ENCODE measurements around the gene PLCL2. TPM values are rescaled to one million over a fixed set of nuclear protein-coding genes. Genes with fewer than 3 reads are reported as not detected.

The PLCL2 gene
- total and polyA plus RNA-seq, 10 of the 15 experiments (the other 5 are each of a cell fraction or from before 2014, with no cell fraction given) = 7.5 to 37.3 (median 21.7) TPM

DNA sequence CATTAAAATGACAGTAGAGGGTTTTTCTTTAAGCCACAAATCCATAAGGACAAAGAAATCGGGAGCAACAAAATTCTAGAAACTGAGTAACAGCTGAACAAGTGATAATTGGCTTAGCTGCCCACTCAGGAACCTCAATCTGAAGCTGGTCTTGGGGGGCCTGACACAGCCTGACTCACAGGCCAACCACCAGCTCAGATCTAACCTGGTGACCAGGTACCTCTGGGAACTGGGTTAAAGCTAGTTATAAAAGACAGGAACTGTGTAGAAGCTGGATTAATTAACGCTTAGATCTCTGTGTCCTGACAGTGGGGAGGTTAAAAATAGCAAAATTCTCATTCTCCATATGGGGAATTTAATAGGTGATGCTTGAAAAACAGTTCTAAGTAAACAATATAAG is 161.9 kb downstream of the PLCL2 start:
- Histone ChIP-seq H3K36me3 (ENCODE audit: control insufficient read depth in 2 of 2, insufficient read depth in 2 of 2, low read length in 1 of 2) (peaks cover 0 to 11% of the 10 kb centered on the region in 2 experiments), H3K4me3 (no peak overlapping the region), H3K9me3 (replicated peaks; ENCODE audit: control insufficient read depth, insufficient read depth, low read length) (peaks cover 10% of the 10 kb centered on the region; the same call in 2 of the 3 replicates), H3K27ac (ENCODE audit: control insufficient read depth, insufficient read depth) (peak overlapping the region; percentile 13; the same call in 1 of the 2 replicates), H2AFZ (ENCODE audit: control insufficient read depth, low read depth, low read length) (no peak overlapping the region), H3K9ac (ENCODE audit: control insufficient read depth, insufficient read depth, low read length) (no peak overlapping the region), H3K27me3 (replicated peaks in 1 of 2; ENCODE audit: control insufficient read depth in 2 of 2, insufficient read depth in 2 of 2, low read length in 1 of 2) (no peaks in the 10 kb centered on the region), H4K20me1 (ENCODE audit: control insufficient read depth, insufficient read depth) (no peaks in the 10 kb centered on the region), H3K79me2 (ENCODE audit: control insufficient read depth, insufficient read depth, low read length) (peaks cover 2% of the 10 kb centered on the region), H3K4me2 (ENCODE audit: control insufficient read depth, insufficient read depth) (no peak overlapping the region; the same call in 1 of the 2 replicates), H3K4me1 (ENCODE audit: control insufficient read depth, insufficient read depth, low read length) (peaks cover 38% of the 10 kb centered on the region)
- ChIA-PET POLR2A (interaction anchor here (1.1 to 2.0 kb wide), 2 partner anchors 18 to 157 kb away, joined by 3 to 9 read pairs; no protein-coding TSS in a partner anchor), RAD21 (ENCODE audit: unreplicated experiment) (interaction anchor here (0.9 to 2.0 kb wide), 12 partner anchors 11 to 186 kb away, joined by 3 to 14 read pairs (median 5); no protein-coding TSS in a partner anchor), SMC1A (ENCODE audit: uncharacterized antibody, unreplicated experiment) (interaction anchor here (0.8 to 2.2 kb wide), 23 partner anchors 8 to 444 kb away, joined by 3 to 15 read pairs (median 4); partner anchors contain the start of gene PLCL2), CTCF (interaction anchor here (0.8 to 1.6 kb wide), 9 partner anchors 10 to 186 kb away, joined by 3 to 8 read pairs (median 4); no protein-coding TSS in a partner anchor)
- intact Hi-C loops (cut with micrococcal nuclease; ENCODE audit: unreplicated experiment) = loop anchor here (5.0 kb wide), 3 partner anchors 139 to 159 kb away; no protein-coding TSS in a partner anchor
- no peak for ATAC-seq
- no TSS peak for BruUV-seq (replicated peaks)
- in situ Hi-C loops (cut with MboI) = loop anchor here (25.0 kb wide), 1 partner anchor 759 kb away; no protein-coding TSS in a partner anchor
- no peak for DNase-seq (ENCODE audit: low read depth, low spot score)
- WGBS (ENCODE audit: insufficient coverage, insufficient replicate concordance, low lambda C conversion rate, missing lambda C conversion rate) = 100% methylated on average over 2 of the region's 2 CpGs
- FAIRE-seq = no peak
- TF ChIP-seq, protein P1, sequence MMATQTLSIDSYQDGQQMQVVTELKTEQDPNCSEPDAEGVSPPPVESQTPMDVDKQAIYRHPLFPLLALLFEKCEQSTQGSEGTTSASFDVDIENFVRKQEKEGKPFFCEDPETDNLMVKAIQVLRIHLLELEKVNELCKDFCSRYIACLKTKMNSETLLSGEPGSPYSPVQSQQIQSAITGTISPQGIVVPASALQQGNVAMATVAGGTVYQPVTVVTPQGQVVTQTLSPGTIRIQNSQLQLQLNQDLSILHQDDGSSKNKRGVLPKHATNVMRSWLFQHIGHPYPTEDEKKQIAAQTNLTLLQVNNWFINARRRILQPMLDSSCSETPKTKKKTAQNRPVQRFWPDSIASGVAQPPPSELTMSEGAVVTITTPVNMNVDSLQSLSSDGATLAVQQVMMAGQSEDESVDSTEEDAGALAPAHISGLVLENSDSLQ (IDR thresholded peaks at IDR 0.05) = no peak
- TF ChIP-seq MTA2 (IDR thresholded peaks at IDR 0.05; ENCODE audit: low read depth) (no peak), NBN (IDR thresholded peaks at IDR 0.05) (no peak), SIX5 (IDR thresholded peaks at IDR 0.05; ENCODE audit: low read depth, low read length, severe bottlenecking) (no peak), CBFB (IDR thresholded peaks at IDR 0.05; ENCODE audit: low read depth) (no peak), ESRRA (IDR thresholded peaks at IDR 0.05; ENCODE audit: low read length) (no peak), SREBF1 (IDR thresholded peaks at IDR 0.05; ENCODE audit: low read length) (no peak), CEBPB (IDR thresholded peaks at IDR 0.05; ENCODE audit: borderline replicate concordance in 1 of 2, low read depth in 2 of 2, low read length in 2 of 2) (no peak), POLR2AphosphoS2 (IDR thresholded peaks at IDR 0.05; ENCODE audit: low read depth, low read length) (no peak), BRCA1 (IDR thresholded peaks at IDR 0.05; ENCODE audit: low read depth, low read length) (no peak), KDM1A (IDR thresholded peaks at IDR 0.05; ENCODE audit: borderline replicate concordance) (no peak), RAD51 (IDR thresholded peaks at IDR 0.05) (no peak)
- TF ChIP-seq, protein P2, sequence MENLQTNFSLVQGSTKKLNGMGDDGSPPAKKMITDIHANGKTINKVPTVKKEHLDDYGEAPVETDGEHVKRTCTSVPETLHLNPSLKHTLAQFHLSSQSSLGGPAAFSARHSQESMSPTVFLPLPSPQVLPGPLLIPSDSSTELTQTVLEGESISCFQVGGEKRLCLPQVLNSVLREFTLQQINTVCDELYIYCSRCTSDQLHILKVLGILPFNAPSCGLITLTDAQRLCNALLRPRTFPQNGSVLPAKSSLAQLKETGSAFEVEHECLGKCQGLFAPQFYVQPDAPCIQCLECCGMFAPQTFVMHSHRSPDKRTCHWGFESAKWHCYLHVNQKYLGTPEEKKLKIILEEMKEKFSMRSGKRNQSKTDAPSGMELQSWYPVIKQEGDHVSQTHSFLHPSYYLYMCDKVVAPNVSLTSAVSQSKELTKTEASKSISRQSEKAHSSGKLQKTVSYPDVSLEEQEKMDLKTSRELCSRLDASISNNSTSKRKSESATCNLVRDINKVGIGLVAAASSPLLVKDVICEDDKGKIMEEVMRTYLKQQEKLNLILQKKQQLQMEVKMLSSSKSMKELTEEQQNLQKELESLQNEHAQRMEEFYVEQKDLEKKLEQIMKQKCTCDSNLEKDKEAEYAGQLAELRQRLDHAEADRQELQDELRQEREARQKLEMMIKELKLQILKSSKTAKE (IDR thresholded peaks at IDR 0.05; ENCODE audit: low read depth, poor library complexity, severe bottlenecking) = no peak
- TF ChIP-seq, protein P3, sequence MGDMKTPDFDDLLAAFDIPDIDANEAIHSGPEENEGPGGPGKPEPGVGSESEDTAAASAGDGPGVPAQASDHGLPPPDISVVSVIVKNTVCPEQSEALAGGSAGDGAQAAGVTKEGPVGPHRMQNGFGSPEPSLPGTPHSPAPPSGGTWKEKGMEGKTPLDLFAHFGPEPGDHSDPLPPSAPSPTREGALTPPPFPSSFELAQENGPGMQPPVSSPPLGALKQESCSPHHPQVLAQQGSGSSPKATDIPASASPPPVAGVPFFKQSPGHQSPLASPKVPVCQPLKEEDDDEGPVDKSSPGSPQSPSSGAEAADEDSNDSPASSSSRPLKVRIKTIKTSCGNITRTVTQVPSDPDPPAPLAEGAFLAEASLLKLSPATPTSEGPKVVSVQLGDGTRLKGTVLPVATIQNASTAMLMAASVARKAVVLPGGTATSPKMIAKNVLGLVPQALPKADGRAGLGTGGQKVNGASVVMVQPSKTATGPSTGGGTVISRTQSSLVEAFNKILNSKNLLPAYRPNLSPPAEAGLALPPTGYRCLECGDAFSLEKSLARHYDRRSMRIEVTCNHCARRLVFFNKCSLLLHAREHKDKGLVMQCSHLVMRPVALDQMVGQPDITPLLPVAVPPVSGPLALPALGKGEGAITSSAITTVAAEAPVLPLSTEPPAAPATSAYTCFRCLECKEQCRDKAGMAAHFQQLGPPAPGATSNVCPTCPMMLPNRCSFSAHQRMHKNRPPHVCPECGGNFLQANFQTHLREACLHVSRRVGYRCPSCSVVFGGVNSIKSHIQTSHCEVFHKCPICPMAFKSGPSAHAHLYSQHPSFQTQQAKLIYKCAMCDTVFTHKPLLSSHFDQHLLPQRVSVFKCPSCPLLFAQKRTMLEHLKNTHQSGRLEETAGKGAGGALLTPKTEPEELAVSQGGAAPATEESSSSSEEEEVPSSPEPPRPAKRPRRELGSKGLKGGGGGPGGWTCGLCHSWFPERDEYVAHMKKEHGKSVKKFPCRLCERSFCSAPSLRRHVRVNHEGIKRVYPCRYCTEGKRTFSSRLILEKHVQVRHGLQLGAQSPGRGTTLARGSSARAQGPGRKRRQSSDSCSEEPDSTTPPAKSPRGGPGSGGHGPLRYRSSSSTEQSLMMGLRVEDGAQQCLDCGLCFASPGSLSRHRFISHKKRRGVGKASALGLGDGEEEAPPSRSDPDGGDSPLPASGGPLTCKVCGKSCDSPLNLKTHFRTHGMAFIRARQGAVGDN (IDR thresholded peaks at IDR 0.05) = no peak

All from GM12878 (cell line).